Measurements from ENCODE around the gene NDUFAF2.
"Not testable (repeated sequence)": the region's sequence is repeated elsewhere in the genome, so short reads cannot be mapped to it uniquely, and the experiment has no call there.

Gene NDUFAF2

GRCh38 chr5:60993875-60994571, 49.0 kb downstream of the NDUFAF2 start:
- no peak for DNase-seq

DNA sequence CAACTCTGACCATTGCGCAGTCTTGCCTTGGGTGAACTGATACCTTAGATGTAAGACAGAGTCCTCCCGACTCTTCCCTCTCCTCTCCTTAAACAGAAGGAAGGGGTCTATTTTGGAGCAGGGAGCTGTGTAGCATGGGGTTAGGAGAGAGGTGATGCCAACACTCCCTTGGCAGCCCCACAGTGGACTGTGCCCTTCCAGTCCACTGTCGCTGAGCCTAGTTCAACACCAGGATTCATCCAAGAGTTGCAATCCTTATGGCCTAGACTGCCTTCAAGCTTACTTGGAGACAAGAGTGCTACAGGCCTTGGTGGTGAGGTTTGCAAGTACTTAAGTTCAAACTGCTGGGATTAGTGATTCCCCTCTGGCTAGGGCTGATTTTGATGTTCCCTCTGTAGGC, 51.4 kb downstream of the NDUFAF2 start:
- no peak for DNase-seq

DNA sequence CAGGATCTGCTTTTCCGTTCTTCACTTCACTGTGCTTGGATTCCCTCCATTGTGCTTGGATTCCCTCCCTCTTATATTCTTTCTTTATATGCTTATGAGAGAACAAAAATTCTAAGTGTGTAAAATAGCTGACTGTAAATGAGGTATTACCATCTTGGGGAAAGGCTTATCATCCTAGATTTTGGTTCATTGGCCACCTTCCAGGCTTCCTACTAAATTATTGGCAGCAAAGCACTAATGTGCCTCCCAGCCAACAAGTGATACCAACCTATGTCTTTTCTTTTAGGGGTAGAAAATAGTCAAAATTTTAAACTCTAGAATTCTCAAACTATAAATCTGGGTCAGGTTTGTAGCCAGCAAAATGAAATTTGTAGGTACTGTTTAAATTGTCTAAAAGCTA, 52.7 kb downstream of the NDUFAF2 start:
- DNase-seq = no peak

DNA sequence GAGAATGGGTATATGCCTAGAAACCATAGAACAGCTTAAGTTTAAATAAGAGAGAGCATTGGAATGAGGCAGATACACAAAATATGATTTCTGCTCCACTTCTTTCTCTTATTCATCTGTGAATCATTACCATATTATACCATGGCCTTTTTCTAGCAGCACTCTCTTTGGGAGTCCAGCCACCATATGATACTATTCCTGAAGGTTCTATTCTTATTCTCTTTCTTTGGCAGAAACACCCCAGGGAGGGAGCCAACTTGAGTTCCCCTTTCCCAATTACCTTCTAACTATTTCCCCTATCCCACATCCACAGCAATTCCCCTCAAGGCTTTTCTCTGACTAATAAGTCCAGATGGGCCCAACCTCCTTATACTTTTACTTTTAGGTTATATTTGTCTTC, 55.9 kb downstream of the NDUFAF2 start:
- DNase-seq = no peak

DNA sequence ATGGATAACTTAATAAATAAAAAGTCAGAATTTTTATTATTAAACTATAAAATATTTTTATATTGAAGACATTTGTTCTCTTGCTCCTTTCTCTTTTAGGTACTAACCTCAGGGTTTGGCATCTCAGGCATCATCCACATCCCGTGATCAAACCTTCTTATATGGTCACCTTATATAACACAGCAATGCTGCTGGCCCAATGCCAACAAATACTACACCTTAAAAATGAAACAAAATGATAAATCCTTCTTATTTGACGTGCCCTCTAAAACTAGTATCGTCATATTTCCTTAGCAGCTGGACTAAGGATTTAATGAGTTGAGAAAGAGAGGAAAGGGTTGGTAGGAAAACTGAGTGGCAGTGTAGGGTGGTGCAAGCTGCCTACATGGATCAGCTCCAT, 56.6 kb downstream of the NDUFAF2 start:
- DNase-seq = no peak

DNA sequence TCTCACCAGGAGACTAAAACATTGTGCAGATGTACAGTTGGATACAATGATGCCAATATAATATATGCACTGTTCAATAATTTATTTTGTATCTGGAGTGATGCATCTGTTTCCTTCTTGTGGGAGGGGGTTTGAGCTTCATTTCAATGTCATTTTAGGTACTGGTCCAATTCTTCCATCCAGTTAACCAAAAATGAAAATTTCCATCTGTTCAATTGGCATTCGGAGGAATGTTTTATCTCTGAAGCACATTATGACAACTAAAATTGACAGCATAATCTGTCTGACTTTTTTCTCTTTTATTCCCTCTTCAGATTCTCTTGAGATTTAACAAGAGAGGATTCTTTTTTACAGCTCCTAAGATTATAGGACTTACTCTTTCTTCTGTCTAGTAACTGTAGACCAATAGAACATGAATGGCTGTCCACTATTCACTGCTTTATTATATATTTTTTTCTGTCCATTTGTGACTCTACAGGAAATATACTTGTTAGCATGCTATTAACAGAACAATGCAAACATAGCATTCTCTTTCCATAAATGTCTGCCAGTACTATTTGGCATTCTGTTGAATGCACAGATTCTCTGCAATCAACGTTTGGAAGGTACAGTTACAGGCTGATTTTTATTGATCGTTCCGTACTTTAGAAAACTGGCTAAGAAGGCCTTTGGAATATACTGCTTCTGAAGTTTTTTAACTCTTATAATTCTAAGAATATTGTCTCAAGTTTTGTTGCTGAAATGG, 57.8 kb downstream of the NDUFAF2 start:
- DNase-seq = no peak

DNA sequence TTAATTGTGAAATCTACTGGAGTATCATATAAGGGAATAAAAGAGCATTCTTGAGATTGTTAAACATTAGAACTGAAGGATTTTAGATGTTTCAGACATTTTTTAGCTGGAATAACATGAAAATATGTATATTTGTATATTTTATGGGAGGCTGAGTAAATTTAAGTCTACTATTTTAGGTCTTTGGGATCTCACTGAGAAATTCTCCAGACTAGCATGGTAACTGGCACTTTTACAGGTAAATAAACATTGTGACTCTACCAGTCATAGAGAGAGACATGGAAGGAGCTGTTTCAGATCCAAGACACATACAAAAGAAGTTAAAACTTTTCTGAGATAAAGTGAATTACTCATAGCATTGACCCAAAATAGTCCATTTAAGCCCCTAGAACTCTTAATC, 59.4 kb downstream of the NDUFAF2 start:
- DNase-seq = no peak

DNA sequence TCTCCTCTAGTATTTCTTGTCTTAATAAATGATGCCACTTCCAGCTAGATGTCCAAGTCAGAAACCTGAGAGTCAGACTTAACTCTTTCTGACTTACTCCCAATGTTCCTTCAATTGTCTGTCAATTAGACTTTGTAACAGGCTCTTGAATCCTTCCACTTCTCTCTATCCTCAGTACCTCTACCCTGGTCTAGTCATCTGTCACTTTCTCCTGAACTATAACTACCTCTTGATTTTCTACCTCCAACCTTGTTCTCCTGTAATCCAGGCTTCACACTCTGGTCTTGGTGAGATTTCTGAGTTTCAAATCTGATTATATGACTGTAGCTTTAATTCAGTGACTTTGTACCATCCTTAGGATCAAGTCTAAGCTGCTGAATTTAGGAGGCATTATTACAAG, 64.9 kb downstream of the NDUFAF2 start:
- DNase-seq = no peak

DNA sequence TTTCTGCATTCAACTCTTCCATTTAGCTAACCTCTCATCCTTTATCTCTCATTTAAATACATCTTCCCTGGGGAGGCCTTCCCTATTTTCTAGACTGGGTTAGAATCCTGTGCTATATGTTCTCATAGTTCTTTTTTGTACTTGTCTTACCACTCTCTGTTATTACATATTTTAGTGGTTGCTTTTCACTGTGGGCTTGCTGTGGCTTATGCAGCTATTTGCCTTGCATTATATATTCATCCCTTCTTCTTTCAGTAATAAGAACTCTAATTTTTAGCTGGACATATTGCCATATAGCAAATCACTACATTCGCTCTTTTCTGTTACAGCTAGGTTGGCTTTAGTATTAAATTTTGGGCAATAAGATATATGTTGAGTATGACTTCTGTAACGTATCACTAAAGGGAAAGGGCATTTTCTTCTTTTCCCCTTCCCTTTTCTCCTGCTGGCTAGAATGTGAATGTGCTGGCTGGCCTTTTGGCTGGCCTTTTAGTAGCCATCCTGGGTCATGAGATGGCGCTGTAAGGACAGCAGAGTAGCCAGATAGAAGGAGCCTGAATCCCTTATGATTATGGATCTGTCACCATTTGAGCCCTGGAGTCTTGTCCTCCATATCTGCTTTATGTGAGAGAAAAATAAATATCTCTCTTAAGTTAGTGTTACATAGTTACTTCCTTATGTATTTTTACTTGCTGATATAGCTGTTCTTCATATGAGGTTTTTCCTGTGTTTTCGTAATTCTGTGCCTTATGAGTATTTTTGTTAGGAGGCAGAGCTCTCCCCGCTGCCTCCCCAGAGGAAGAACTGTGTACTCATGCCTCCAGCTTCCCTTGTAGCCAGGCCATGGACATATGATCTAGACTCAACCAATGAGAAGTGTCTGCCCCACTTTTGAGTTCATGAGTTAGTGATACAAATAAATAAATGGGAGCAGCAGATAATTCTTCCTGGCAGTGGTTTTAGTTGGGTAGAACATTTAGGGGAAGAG, 65.8 kb downstream of the NDUFAF2 start:
- DNase-seq = no peak

DNA sequence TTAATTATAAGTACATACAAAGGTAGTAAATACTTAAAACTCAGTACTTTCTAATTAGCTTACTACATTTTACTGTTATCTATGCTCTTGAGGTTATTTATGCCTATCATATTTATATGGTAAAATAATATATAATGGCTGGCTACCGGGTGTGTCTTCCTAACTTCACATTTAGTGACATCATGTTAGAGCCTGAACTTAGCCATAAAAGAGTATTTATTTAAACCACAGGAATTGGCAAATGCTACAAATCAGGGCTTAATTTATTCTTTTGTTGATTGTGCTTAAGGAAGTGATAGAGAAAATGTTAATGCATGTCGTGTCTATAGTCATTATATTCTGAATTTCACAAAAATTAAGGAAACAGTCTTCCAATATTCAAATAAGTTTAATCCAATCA, 73.1 kb downstream of the NDUFAF2 start:
- no peak for DNase-seq

DNA sequence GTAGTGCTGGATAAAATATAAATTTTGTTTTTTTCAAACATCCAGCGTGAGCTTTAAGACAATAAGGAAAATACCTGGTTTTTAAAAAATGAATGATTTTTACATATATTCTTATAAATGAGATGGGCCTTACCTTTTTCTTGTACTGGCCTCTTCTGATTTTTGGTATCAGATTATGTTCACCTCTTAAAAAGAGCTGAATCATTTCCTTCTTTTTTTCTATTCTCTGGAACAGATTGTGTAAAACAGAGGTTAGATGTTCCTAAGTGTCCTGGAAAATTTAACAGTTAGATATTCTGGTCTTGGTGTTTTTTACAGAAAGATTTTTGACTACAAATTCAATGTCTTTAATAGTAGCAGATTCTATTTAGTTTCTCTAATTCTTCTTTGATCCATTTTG, 74.6 kb downstream of the NDUFAF2 start:
- DNase-seq = no peak

- no peak for DNase-seq
These were observed 75.4 kb downstream of the NDUFAF2 start for GRCh38 chr5:61020415-61020814.

DNA sequence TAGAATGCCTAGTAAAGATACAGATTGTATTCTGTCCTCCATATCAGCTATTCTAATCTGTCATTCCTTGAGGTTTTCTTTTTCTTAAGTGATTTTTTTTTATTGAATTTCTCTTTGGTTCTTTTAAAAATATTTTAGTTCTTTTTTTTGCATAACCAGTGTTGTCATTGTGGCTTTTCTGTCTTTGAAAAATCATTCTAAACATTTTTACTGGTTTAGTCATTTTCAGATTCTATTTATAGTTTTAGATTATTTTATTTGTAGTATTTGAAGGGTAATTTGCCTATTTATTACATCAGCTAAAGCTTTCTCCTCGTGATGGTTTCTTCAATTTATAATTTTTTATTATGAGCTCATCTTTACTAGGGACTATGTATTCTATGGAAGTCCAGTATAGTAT, 78.1 kb downstream of the NDUFAF2 start:
- no peak for DNase-seq

- DNase-seq = peak; percentile 27
These were observed 81.0 kb downstream of the NDUFAF2 start for GRCh38 chr5:61026004-61026403.

- DNase-seq = no peak
These were observed 83.4 kb downstream of the NDUFAF2 start for GRCh38 chr5:61028382-61028781.

DNA sequence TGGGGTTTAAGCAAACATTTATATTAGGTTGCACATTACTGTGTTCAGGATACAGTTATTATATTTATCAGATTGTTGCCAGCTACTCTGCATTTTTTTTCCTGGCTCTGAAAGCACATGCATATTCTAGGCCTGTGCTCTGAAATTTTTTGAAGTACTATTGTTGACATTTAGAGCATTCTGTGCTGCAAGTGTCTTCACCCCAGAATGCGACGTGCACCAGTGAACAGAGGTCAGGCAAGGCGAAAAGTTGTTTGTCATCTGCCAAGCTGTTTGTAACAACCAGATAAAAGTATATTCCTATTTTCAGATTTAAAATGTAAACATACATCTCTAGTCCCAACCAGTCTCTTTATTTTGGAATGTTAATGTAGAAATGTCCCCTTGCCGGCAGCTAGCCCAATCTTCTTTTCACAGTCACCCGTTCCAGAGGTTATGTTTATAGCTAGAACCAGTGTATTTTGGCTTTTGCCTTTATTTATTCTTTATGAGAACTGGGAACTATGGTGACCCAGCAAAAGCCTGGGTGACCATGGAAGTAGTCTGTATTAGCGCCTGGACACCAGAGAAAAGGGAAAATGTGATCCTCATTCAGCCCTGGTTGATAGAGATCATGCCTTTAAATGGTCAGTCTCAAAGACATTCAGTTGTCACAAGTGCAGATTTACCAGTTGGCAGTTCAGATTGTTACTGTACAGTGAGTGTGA, 84.6 kb downstream of the NDUFAF2 start:
- no peak for DNase-seq

GRCh38 chr5:61030163-61030482, 85.1 kb downstream of the NDUFAF2 start:
- DNase-seq = no peak

GRCh38 chr5:61031301-61031700, 86.3 kb downstream of the NDUFAF2 start:
- not testable (repeated sequence) for DNase-seq

GRCh38 chr5:61044545-61044944, 99.5 kb downstream of the NDUFAF2 start:
- no peak for DNase-seq

- no peak for DNase-seq
These were observed 102.3 kb downstream of the NDUFAF2 start for GRCh38 chr5:61047346-61047745.

- DNase-seq = no peak
These were observed 103.5 kb downstream of the NDUFAF2 start for GRCh38 chr5:61048534-61048933.

DNA sequence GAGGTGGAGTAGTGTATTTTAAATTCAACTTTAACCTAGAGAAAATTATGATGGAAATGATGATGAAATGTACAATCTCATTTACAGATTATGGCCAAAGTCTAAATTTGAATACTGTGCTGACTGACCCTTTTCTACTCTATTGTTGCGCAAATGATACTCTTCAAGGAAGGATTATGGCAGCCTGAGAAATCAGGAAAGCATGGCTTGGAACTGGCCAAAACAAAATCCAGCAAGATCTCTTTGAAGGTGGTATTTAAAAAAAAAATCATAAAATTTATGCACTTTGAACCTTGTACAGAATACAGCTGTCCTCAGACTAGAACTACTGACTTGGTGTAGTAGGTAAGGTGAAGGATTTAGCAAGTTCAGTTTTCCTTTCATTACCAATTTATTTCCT, 105.3 kb downstream of the NDUFAF2 start:
- no peak for DNase-seq

- DNase-seq = no peak
These were observed 106.3 kb downstream of the NDUFAF2 start for GRCh38 chr5:61051267-61051666.
